ENCODE data around the gene TAS2R38.
A peak's percentile ranks its signal among the peaks of the same experiment; 100 is the strongest.

Gene TAS2R38

GRCh38 chr7:141975806-141976523 lies 2.4 kb upstream of the TAS2R38 start:
- peak; percentile 56 for DNase-seq

- no peak for DNase-seq
Measured at GRCh38 chr7:141974831-141975230, 1.3 kb upstream of the TAS2R38 start.

GRCh38 chr7:141960687-141961422 lies 12.7 kb downstream of the TAS2R38 start:
- DNase-seq, result no peak

DNA sequence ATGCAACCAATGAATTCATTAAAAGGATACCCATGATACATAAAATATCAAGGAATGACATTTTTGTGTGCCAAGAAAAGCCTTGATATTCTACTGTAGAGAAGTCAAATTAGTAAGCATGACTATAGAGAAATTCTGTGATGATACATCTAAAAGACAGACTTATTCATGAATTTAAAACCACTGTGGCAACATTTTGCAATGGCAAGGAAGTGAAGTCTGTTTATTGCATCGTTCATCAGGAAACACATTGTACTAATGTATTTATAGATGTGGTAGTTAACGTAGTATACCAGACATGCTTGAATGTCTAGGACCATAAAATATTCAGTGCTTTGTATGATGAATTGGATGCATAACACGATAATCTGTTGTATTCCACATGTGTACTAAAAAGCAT lies 17.5 kb downstream of the TAS2R38 start:
- DNase-seq, result no peak

GRCh38 chr7:141954334-141954733 lies 19.2 kb downstream of the TAS2R38 start:
- DNase-seq, result no peak

DNA sequence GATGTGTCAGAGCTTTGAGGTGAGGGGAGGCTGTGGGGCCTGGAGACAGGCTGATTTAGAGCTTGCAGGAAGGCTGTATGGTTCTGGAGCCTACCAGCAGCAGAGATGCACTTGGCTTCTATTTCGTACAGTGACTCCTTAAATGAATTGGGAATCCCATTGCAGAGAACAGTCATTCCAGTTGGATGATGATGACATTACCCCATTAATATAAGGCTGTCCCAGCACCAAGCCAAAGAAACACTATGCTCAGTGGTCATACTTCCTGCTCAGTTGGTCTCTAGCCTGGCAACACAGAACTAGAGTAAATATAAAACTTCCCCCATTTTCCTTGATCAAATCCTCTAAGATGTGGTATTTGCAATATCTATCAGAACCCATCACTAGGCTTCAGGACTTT lies 21.1 kb downstream of the TAS2R38 start:
- no peak for DNase-seq

GRCh38 chr7:141950806-141951205 lies 22.8 kb downstream of the TAS2R38 start:
- no peak for DNase-seq

DNA sequence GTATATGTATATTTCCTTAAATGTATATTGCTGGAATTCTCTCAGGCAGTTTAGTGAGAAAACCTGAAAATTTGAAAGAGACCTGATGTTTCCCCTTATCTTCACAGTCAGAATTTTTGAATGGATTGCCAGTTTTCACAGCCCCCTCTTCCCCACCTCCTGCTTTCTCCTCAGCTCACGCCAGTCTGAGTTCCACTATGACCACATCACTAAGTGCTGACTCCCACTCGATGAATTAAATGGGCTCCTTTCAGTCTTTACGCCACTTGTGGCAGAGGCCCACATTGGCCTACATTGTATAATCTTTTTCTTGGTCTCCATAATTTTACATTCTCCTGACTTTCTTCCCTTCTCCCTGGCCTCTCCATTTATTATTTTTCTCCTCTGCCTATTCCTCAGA lies 23.7 kb downstream of the TAS2R38 start:
- DNase-seq, result no peak

- no peak for DNase-seq
Measured at GRCh38 chr7:141949451-141949850, 24.1 kb downstream of the TAS2R38 start.

GRCh38 chr7:141949021-141949420 lies 24.6 kb downstream of the TAS2R38 start:
- no peak for DNase-seq

- DNase-seq, result no peak
Measured at GRCh38 chr7:141946796-141947195, 26.8 kb downstream of the TAS2R38 start, which contains the start of gene CLEC5A. CLEC5A (minus strand) TSS chr7:141946974; CDS start chr7:141946292, 682 bp downstream.

DNA sequence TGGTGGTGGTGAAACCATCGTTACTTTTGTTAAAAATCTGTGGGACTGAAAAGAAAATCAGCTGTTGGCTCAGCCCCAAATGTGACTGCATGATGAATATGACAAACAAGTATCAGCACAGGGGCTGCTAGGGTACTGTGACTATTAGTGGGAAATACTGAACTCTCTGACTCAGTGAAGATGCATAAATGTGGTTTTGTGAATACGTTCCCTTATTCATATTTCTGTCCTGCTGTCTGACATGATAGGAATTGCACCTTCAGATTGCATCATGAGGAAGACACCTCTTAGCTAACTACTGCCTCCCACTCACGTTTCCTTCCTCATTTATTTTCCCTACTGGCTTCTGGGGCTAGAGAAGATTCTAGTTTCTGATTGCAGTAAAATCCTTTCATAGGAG lies 28.2 kb downstream of the TAS2R38 start:
- no peak for DNase-seq

DNA sequence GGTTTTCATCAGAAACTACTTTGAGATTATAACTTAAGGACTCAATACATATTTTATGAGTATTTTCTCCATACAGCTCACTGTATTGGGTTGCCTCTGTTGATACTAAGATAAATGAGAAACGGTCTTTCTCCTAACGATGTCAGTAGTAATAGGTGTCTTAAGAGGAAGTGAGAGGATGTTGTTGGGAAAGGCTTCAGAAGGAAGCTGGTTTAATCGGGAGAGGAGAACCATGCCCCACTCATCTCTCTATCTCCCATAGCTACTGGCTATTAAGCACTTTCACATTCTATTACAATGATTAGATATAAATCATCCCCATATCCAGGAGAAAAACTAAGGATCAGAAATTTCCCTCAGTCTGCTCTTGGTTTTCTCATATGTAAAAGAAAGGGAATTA lies 28.8 kb downstream of the TAS2R38 start:
- no peak for DNase-seq

DNA sequence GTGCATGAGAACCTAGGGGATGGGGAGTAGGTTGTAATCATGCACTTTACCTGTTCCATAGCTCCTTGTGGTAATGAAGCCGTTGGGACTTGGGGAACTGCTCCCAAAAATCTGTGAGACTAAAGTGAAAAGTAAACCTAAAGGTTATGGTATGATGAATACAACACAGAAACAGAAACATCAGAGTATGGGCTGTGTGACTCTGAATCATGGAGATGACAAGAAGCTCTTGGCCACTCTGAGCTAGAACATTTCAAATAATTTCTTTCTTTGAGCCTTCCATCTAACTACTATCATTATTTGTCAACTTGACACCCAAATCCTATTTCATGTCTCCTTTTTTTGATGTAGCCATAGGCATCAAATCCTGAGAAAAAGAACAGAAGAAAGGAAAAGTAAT lies 29.7 kb downstream of the TAS2R38 start:
- no peak for DNase-seq

- DNase-seq, result no peak
Measured at GRCh38 chr7:141941075-141941474, 32.5 kb downstream of the TAS2R38 start.

DNA sequence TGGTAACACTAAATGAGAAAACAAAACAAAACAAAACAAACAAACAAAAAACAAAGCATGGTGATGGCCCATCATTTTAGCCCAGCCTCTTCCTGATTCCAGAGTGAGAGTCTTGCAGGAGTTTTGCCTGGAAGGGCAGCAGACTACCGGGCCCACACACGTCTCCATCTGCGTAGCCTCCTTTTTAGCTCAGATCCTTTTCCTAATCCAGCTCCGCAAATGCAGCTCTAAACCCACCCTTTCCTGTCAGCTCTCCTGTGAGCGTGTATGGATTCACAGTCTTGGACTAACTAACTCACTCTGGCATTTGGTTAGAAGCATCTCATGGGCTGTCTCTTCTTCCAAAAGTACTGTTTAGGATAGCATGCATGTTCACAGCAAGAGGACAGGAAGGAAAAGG lies 43.4 kb downstream of the TAS2R38 start:
- DNase-seq, result no peak

DNA sequence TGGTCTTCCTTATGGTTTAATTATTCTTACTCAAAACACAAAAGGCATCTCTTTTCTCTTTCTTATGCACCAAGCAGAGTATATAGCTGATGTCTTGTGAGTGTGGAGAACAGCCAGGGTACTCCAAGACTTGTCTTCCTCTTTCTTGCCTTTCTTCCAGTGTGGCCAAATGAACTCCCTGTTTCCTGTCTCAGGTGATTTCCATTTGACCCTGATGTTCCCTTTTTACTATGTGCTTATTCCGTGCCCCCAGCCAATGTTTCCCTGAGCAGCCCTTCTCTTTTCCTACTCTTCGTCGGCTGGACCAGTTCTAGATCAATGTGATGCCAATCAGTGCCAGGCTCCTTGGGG lies 44.8 kb downstream of the TAS2R38 start:
- DNase-seq, result no peak

DNA sequence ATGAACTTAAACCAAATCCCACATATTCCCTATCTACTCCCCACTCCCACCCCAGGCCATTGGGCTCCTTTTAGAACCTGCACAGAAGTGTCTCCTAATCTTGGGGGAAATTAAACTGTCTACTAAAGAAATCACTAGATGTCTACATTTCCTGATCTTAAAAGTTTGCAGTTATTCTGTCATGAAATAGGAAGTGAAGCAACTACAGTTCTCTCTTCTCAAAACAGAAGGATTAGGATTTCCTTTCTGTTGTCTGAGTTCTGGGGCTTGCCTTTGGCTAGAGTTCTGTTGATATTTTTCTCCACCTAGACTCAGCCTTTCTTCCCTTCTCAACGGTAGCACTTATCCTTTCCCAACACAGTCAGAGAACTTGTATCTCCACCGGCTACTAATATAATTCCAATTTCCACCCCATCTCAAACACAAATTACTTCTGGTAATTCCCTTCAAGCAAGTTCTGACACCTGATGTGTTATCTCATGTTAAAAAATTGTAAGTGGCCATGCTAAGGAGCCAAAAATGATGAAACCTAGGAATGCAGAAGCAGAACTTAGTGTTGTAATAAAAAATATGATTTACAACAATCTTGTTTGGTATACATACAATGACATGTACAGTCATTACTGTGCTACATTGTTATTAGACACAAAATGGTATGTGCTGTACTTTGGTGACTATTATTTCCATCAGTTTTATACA lies 45.3 kb downstream of the TAS2R38 start:
- DNase-seq, result no peak
